Naive thymus-derived CD4-positive, alpha-beta T cell (primary cell): ENCODE measurements around the gene INTS3. TPM values are rescaled to one million over a fixed set of nuclear protein-coding genes. Genes with fewer than 3 reads are reported as not detected.
"Not testable (repeated sequence)": the region's sequence is repeated elsewhere in the genome, so short reads cannot be mapped to it uniquely, and the experiment has no call there.

Experiments used
- ATAC-seq: fragments of 150-1000 bp; cut with Tn5 transposase; 2 replicates; pipeline ENCODE4 v1.10.0; 2021; ENCODE audit warnings: mild to moderate bottlenecking, moderate library complexity
- CTCF ChIA-PET: fragments of 350-600 bp; sonication (Branson Sonifier 250); formaldehyde crosslinking; loops from one replicate; lab custom pipeline; 2021; ENCODE audit warnings: antibody characterized with exemption; lab: Charles Lee
- POLR2A ChIA-PET: fragments of 350-600 bp; sonication (Branson Sonifier 250); formaldehyde crosslinking; loops from one replicate; lab custom pipeline; 2021; ENCODE audit warnings: antibody characterized with exemption, inconsistent platforms; lab: Charles Lee
- DNase-seq, 9 donors: peaks; one replicate each; pipeline versions ENCODE4 v3.0.0 to v3.0.0-alpha.2; 2020 to 2022; ENCODE audit warnings: mixed read lengths in 1 of 9
- H3K27ac ChIP-seq: one replicate; pipeline ENCODE4 v1.7.0; 2013; ENCODE audit warnings: mild to moderate bottlenecking, low read depth, low read length, moderate library complexity
- H3K27me3 ChIP-seq, 2 donors: one replicate each; pipeline ENCODE4 v1.7.0; 2013; ENCODE audit warnings: low read length in 2 of 2, mild to moderate bottlenecking in 2 of 2, moderate library complexity in 2 of 2; ENCODE audit not compliant: control insufficient read depth in 2 of 2, insufficient read depth in 2 of 2
- H3K36me3 ChIP-seq, 3 experiments: 1 replicate in 2 of 3; 2 replicates in 1 of 3; pipeline ENCODE4 v1.7.0; 2013; ENCODE audit warnings: low read length in 3 of 3, mild to moderate bottlenecking in 3 of 3, moderate library complexity in 1 of 3; ENCODE audit not compliant: insufficient read depth in 3 of 3, control insufficient read depth in 2 of 3
- H3K4me1 ChIP-seq, 2 donors: one replicate each; pipeline ENCODE4 v1.7.0; 2013; ENCODE audit warnings: low read length in 2 of 2, mild to moderate bottlenecking in 2 of 2, moderate library complexity in 1 of 2; ENCODE audit not compliant: control insufficient read depth in 2 of 2, insufficient read depth in 2 of 2
- H3K4me3 ChIP-seq: 2 replicates; pipeline ENCODE4 v1.7.0; 2013; ENCODE audit warnings: mild to moderate bottlenecking, low read length
- H3K9me3 ChIP-seq, 3 experiments: 1 replicate in 2 of 3; 2 replicates in 1 of 3; pipeline ENCODE4 v1.7.0; 2013; ENCODE audit warnings: low read length in 3 of 3; ENCODE audit not compliant: control insufficient read depth in 2 of 3
- H3K27ac Mint-ChIP-seq, 9 donors: one replicate each; pipeline ENCODE4 v1.8.0; 2020 to 2022; ENCODE audit warnings: mixed read lengths in 9 of 9, mild to moderate bottlenecking in 8 of 9, moderate library complexity in 5 of 9, inconsistent platforms in 2 of 9
- H3K27me3 Mint-ChIP-seq, 5 donors: one replicate each; pipeline ENCODE4 v1.8.0; 2021 to 2022; ENCODE audit warnings: mixed read lengths in 5 of 5, mild to moderate bottlenecking in 1 of 5
- H3K36me3 Mint-ChIP-seq, 5 donors: one replicate each; pipeline ENCODE4 v1.8.0; 2020 to 2022; ENCODE audit warnings: mixed read lengths in 5 of 5, mild to moderate bottlenecking in 3 of 5, inconsistent platforms in 1 of 5
- H3K4me1 Mint-ChIP-seq, 7 donors: one replicate each; pipeline ENCODE4 v1.8.0; 2020 to 2022; ENCODE audit warnings: mixed read lengths in 7 of 7, mild to moderate bottlenecking in 3 of 7, inconsistent platforms in 1 of 7
- H3K4me3 Mint-ChIP-seq, 10 donors: one replicate each; pipeline ENCODE4 v1.8.0; 2020 to 2022; ENCODE audit warnings: mild to moderate bottlenecking in 10 of 10, mixed read lengths in 10 of 10, moderate library complexity in 6 of 10, inconsistent platforms in 2 of 10
- H3K9me3 Mint-ChIP-seq, 11 donors: one replicate each; pipeline ENCODE4 v1.8.0; 2020 to 2022; ENCODE audit warnings: mixed read lengths in 11 of 11, mild to moderate bottlenecking in 4 of 11, inconsistent platforms in 1 of 11, moderate library complexity in 1 of 11
- intact Hi-C, 2 donors: fragments of 100-400 bp; cut with micrococcal nuclease; formaldehyde crosslinking; loops; one replicate each; pipeline ENCODE4 v1.15.1; 2023
- polyA plus RNA-seq, 2 donors: library from polyadenylated mRNA; unstranded; fragments of 300-500 nt; fragmentation: Illumina TruSeq; gene quantifications; one replicate each; pipeline ENCODE4 v1.2.3, GENCODE V29; 2021
- total RNA-seq, 6 experiments: library from RNA in 5 of 6; stranded (reverse) in 5 of 6; gene quantifications; 1 replicate in 5 of 6; 2 replicates in 1 of 6; pipeline ENCODE4 v1.2.3 and lab custom pipeline; 2021 to 2026

INTS3 gene
- total and polyA plus RNA-seq, 7 experiments from 2014 or later, result 9.5 to 68.1 (median 54.3) TPM

DNA sequence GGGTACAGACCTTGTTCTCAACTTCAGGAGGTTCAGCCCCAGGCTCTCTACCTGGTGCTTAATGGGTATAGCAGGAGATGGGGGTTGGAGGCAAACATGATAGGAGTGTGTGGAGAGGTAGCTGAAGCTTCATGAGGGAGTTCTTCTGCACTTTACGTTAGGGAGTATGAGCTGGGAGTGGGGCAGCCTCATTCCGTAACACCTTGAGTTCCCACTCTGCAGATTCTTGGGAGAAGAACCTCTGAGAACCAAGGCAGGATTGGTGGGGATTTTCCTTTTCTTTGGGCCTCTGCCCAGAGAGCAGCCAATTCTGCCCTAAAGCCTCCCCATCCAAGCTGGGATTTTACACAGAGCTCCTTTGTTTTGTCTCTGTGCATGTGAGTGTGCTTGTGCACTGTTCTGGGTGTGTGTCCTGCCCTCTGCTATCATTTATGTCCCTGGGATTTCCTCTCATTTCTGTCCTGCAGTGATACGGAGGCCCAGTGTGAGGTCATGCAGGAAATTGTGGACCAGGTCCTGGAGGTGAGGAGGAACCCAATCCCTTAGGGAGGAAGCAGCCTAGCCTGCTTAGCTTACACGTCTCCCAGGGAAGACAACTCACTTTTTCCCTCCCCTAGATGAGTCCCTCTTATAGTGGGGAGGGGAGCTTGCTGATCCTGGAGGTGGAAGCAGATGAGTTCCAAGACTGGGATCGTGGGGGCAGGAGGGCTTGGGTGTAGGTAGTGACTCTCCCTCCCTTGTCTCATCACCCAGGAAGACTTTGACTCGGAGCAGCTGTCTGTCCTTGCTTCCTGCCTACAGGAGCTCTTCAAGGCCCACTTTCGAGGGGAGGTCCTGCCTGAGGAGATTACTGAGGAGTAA, 35.7 kb downstream of the INTS3 start:
- Histone ChIP-seq H3K36me3 (peaks cover 0 to 84% (median 14%) of the 10 kb centered on the region in 3 experiments), H3K27ac (no peak overlapping the region), H3K9me3 (no peaks in the 10 kb centered on the region), H3K27me3 (no peaks in the 10 kb centered on the region), H3K4me1 (no peaks in the 10 kb centered on the region), H3K4me3 (no peak overlapping the region)
- DNase-seq (no peak), ATAC-seq (no peak)
- Mint-ChIP-seq H3K9me3 (no peaks in the 10 kb centered on the region), H3K27me3 (no peaks in the 10 kb centered on the region), H3K36me3 (peaks cover 5 to 55% (median 16%) of the 10 kb centered on the region in 5 donors), H3K4me3 (no peak overlapping the region), H3K27ac (peak overlapping the region in 1 of 9 donors; percentile 4), H3K4me1 (peaks cover 0 to 3% (median 0%) of the 10 kb centered on the region in 7 donors)
- POLR2A ChIA-PET, result interaction anchor here (0.5 to 1.7 kb wide), 3 partner anchors 35 to 516 kb away, joined by 3 to 4 read pairs (median 3); no protein-coding TSS in a partner anchor
- CTCF ChIA-PET, result no interaction called here
- intact Hi-C loops, result no loop called here

DNA sequence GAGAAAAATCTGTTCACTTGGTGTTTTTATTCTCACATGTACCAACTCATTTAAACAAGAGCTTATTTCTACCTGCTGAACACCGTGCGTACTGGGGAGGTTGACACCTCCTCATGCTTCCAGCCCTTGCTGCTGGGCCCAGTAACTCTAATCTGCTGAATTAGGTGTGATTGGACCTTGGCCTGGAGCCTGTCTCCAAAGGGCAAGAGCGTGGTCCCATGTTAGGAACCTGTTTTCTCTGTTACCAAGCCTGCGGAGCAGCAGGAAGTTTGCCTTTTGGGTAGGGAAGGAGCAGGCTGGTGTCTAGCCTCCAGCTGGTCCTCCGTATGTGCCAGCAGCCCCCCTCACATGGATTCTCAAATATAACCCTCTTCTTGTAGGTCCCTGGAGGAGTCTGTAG, 36.5 kb downstream of the INTS3 start:
- Histone ChIP-seq H3K36me3 (peaks cover 0 to 84% (median 14%) of the 10 kb centered on the region in 3 experiments), H3K9me3 (no peaks in the 10 kb centered on the region), H3K27me3 (no peaks in the 10 kb centered on the region), H3K4me1 (no peaks in the 10 kb centered on the region), H3K27ac (no peak overlapping the region), H3K4me3 (no peak overlapping the region)
- Mint-ChIP-seq H3K36me3 (peaks cover 5 to 60% (median 16%) of the 10 kb centered on the region in 5 donors), H3K4me3 (no peak overlapping the region), H3K4me1 (peaks cover 0 to 3% (median 0%) of the 10 kb centered on the region in 7 donors), H3K9me3 (no peaks in the 10 kb centered on the region), H3K27ac (peak overlapping the region in 2 of 9 donors; percentile 8 to 25), H3K27me3 (no peaks in the 10 kb centered on the region)
- ChIA-PET POLR2A (interaction anchor here (1.2 to 1.7 kb wide), 2 partner anchors 35 to 227 kb away, joined by 3 to 4 read pairs; no protein-coding TSS in a partner anchor), CTCF (no interaction called here)
- ATAC-seq, result no peak
- no peak for DNase-seq
- intact Hi-C loops, result no loop called here

DNA sequence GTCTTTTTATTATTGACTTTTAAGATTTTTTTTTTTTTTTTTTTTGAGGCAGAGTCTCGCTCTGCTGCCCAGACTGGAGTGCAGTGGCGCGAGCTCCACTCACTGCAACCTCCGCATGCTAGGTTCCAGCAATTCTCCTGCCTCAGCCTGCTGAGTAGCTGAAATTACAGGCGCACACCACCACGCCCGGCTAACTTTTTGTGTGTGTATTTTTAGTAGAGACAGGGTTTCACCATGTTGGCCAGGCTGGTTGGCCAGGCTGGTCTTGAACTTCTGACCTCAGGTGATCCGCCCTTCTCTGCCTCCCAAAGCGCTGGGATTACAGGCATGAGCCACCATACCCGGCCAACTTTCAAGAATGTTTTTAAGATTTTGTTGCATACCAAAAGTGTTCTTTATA, 38.8 kb downstream of the INTS3 start:
- POLR2A ChIA-PET, H3K27me3 ChIP-seq, H3K9me3 Mint-ChIP-seq, H3K9me3 ChIP-seq, H3K4me3 Mint-ChIP-seq, intact Hi-C loops, H3K4me3 ChIP-seq, ATAC-seq, H3K27ac Mint-ChIP-seq, H3K27ac ChIP-seq, DNase-seq, H3K4me1 Mint-ChIP-seq, H3K4me1 ChIP-seq, H3K27me3 Mint-ChIP-seq: not testable (repeated sequence)
- H3K36me3 Mint-ChIP-seq, result peaks cover 5 to 56% (median 13%) of the 10 kb centered on the region in 5 donors
- peaks cover 0 to 87% (median 14%) of the 10 kb centered on the region in 3 experiments for H3K36me3 ChIP-seq
- CTCF ChIA-PET, result interaction anchor here (0.8 kb wide), 1 partner anchor 793 kb away, joined by 3 read pairs; no protein-coding TSS in a partner anchor

DNA sequence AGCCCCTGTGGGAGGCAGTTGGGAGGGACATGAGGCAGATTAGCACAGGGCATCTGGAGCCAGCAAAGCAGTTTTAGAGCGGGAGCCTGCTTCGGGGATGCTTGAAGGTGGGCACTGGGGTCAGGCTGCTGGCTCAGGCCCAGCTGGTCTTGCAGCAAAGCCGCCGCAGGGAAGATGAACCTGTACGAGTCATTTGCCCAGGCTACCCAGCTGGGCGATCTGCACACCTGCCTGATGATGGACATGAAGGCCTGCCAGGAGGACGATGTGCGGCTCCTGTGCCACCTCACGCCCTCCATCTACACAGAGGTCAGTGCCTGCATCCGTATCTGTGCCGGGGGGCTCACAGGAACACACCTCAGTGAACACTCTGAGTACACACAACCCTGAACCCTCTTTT, 39.7 kb downstream of the INTS3 start:
- H3K9me3 ChIP-seq, result no peaks in the 10 kb centered on the region
- ATAC-seq, result no peak
- H3K27ac Mint-ChIP-seq, result no peak overlapping the region
- no peak overlapping the region for H3K4me3 Mint-ChIP-seq
- DNase-seq, result no peak
- H3K4me3 ChIP-seq, result no peak overlapping the region
- no peaks in the 10 kb centered on the region for H3K4me1 ChIP-seq
- peaks cover 0 to 87% (median 14%) of the 10 kb centered on the region in 3 experiments for H3K36me3 ChIP-seq
- ChIA-PET POLR2A (interaction anchor here (0.6 kb wide), 1 partner anchor 390 kb away, joined by 3 read pairs; no protein-coding TSS in a partner anchor), CTCF (interaction anchor here (0.6 kb wide), 1 partner anchor 229 kb away, joined by 3 read pairs; no protein-coding TSS in a partner anchor)
- no peaks in the 10 kb centered on the region for H3K27me3 ChIP-seq
- intact Hi-C loops, result no loop called here
- peaks cover 5 to 52% (median 12%) of the 10 kb centered on the region in 5 donors for H3K36me3 Mint-ChIP-seq
- peaks cover 0 to 3% (median 0%) of the 10 kb centered on the region in 7 donors for H3K4me1 Mint-ChIP-seq
- no peaks in the 10 kb centered on the region for H3K27me3 Mint-ChIP-seq
- no peak overlapping the region for H3K27ac ChIP-seq
- no peaks in the 10 kb centered on the region for H3K9me3 Mint-ChIP-seq

DNA sequence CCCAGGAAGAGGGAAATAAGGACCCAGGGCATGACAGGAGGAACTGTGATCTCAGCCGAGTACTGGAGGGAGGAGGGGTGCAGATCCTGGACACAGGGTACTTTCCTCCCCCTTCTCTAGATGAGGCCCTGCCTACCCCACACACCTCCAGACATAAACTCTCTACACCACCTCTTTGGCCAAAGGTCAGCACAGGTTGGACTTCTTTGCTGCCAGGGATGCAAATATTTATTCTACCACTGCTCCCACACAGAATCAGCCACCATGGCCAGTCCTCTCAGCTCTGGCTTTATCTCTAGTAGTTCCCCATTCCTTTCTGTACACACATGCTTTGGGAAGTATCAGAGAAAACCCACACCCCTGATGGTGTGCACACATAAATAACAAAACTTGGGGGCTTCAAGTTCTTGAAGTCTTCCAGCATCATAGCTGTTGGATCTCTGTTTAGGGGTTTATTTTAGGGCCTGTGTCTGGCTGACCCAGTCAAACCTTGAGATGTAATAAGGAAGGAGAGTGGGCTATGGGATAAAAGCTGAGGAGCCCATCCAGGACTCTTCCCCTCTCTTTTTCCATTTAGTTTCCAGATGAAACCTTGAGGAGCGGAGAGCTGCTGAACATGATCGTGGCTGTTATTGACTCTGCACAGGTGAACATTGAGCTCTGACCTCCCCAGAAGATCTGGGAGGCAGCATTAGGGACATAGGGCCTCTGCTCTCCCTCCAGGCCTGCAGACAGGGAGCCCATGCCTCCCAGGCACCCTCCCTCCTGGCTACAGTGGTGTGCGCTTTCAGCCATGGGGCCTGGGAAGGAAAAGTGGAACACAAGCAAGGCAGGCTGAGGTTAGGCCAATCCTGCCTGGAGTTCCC, 40.7 kb downstream of the INTS3 start:
- CTCF ChIA-PET, result interaction anchor here (0.7 kb wide), 1 partner anchor 9 kb away, joined by 3 read pairs; no protein-coding TSS in a partner anchor
- Histone ChIP-seq H3K27me3 (no peaks in the 10 kb centered on the region), H3K4me1 (no peaks in the 10 kb centered on the region), H3K36me3 (peaks cover 0 to 80% (median 14%) of the 10 kb centered on the region in 3 experiments), H3K4me3 (no peak overlapping the region), H3K9me3 (no peaks in the 10 kb centered on the region), H3K27ac (no peak overlapping the region)
- no peaks in the 10 kb centered on the region for H3K27me3 Mint-ChIP-seq
- intact Hi-C loops, result no loop called here
- H3K4me3 Mint-ChIP-seq, result no peak overlapping the region
- no peaks in the 10 kb centered on the region for H3K9me3 Mint-ChIP-seq
- H3K4me1 Mint-ChIP-seq, result peaks cover 0 to 10% (median 2%) of the 10 kb centered on the region in 7 donors
- POLR2A ChIA-PET, result interaction anchor here (0.8 kb wide), 1 partner anchor 15 kb away, joined by 3 read pairs; no protein-coding TSS in a partner anchor
- DNase-seq, result no peak
- peaks cover 5 to 49% (median 12%) of the 10 kb centered on the region in 5 donors for H3K36me3 Mint-ChIP-seq
- H3K27ac Mint-ChIP-seq, result no peak overlapping the region
- ATAC-seq, result no peak

DNA sequence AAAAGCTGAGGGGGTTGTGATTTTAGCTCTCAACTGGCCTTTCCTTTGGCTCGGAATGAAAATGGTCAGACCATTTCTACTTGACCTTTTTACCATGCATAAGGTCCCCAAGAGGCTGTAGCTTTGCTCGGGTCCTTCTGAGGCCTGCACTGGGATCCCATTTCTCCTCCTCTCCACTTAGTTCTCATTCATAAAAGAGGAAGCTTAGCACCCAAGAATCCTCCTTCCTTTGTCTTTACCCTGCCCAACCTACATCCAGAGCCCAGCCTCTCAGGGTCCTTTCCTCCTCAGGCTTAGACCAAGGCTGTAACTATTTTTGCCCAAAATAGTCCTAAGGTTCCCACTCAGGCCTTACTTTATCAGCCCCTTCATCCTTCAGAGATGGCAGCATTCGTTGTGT, 41.4 kb downstream of the INTS3 start:
- Histone ChIP-seq H3K36me3 (peaks cover 0 to 74% (median 14%) of the 10 kb centered on the region in 3 experiments), H3K27me3 (no peaks in the 10 kb centered on the region), H3K27ac (no peak overlapping the region), H3K4me1 (peaks cover 0 to 3% of the 10 kb centered on the region in 2 donors), H3K4me3 (no peak overlapping the region), H3K9me3 (no peaks in the 10 kb centered on the region)
- DNase-seq, result no peak
- ChIA-PET CTCF (no interaction called here), POLR2A (interaction anchor here (0.7 to 0.8 kb wide), 2 partner anchors 15 to 218 kb away, joined by 3 to 5 read pairs; no protein-coding TSS in a partner anchor)
- Mint-ChIP-seq H3K4me3 (no peak overlapping the region), H3K4me1 (peaks cover 0 to 16% (median 8%) of the 10 kb centered on the region in 7 donors), H3K36me3 (peaks cover 5 to 49% (median 12%) of the 10 kb centered on the region in 5 donors), H3K27me3 (no peaks in the 10 kb centered on the region), H3K27ac (peak overlapping the region in 2 of 9 donors; percentile 43 to 60), H3K9me3 (no peaks in the 10 kb centered on the region)
- intact Hi-C loops, result no loop called here
- no peak for ATAC-seq
